Measurements from ENCODE around the gene DCLRE1B. TPM values are rescaled to one million over a fixed set of nuclear protein-coding genes. Genes with fewer than 3 reads are reported as not detected.

DCLRE1B gene
- total and polyA plus RNA-seq, 11 donors, result 0.38 to 6.0 (median 2.2) TPM

- Histone ChIP-seq H3K9me3 (no peaks in the 10 kb centered on the region), H3K27me3 (no peaks in the 10 kb centered on the region), H3K4me1 (peaks cover 0 to 38% (median 0%) of the 10 kb centered on the region in 12 donors), H3K4me3 (peak within 1 kb of the TSS in 4 of 12 donors; percentile 7 to 55 (median 14)), H3K36me3 (no peaks in the 10 kb centered on the region), H3K27ac (peak within 1 kb of the TSS in 4 of 12 donors; percentile 6 to 91 (median 44))
- WGBS, 4 donors, result 68 to 83% (median 78%) methylated on average over 4 of the region's 4 CpGs
- intact Hi-C loops (cut with DNase I), result no loop called here
- ATAC-seq, result peak in 3 of 4 donors; percentile 70 to 86 (median 85)
- no peak for TF ChIP-seq POLR2A (IDR thresholded peaks at IDR 0.05)
- TF ChIP-seq CTCF (IDR thresholded peaks at IDR 0.05), result no peak
- DNase-seq, result peak in 3 of 5 donors; percentile 27 to 36 (median 30)
These were observed 33.5 kb upstream of the DCLRE1B start, which contains the start of gene PTPN22 for GRCh38 chr1:113871597-113872113. Gene PTPN22, minus strand, starts transcription at chr1:113871712.

- ATAC-seq, result peak in 3 of 4 donors; percentile 42 to 58 (median 53)
- peak overlapping the region in 4 of 12 donors; percentile 6 to 91 (median 44) for H3K27ac ChIP-seq
- intact Hi-C loops (cut with DNase I), result no loop called here
These were observed 32.7 kb upstream of the DCLRE1B start for GRCh38 chr1:113872219-113872935.

GRCh38 chr1:113874012-113874879 lies 30.9 kb upstream of the DCLRE1B start:
- DNase-seq (no peak), ATAC-seq (no peak)
- H3K36me3 ChIP-seq, result no peaks in the 10 kb centered on the region
- intact Hi-C loops (cut with DNase I), result no loop called here
- H3K9me3 ChIP-seq, result no peaks in the 10 kb centered on the region
- no peak for TF ChIP-seq CTCF (IDR thresholded peaks at IDR 0.05)
- TF ChIP-seq POLR2A (IDR thresholded peaks at IDR 0.05), result no peak
- no peaks in the 10 kb centered on the region for H3K27me3 ChIP-seq
- WGBS, 4 donors, result 73 to 81% (median 78%) methylated on average over 1 of the region's 1 CpG
- H3K4me1 ChIP-seq, result peaks cover 0 to 35% (median 0%) of the 10 kb centered on the region in 12 donors
- no peak overlapping the region for H3K4me3 ChIP-seq
- peak overlapping the region in 1 of 12 donors; percentile 91 for H3K27ac ChIP-seq

More at GRCh38 chr1:113872219-113872935, 32.7 kb upstream of the DCLRE1B start:
- DNase-seq, result no peak
- H3K4me3 ChIP-seq, result peak overlapping the region in 1 of 12 donors; percentile 55
- H3K4me1 ChIP-seq, result peaks cover 0 to 38% (median 0%) of the 10 kb centered on the region in 12 donors
- TF ChIP-seq POLR2A (IDR thresholded peaks at IDR 0.05) (no peak), CTCF (IDR thresholded peaks at IDR 0.05) (no peak)
- no peaks in the 10 kb centered on the region for H3K27me3 ChIP-seq
- H3K36me3 ChIP-seq, result no peaks in the 10 kb centered on the region
- no peaks in the 10 kb centered on the region for H3K9me3 ChIP-seq

- Histone ChIP-seq H3K9me3 (no peaks in the 10 kb centered on the region), H3K4me3 (no peak overlapping the region), H3K4me1 (peaks cover 0 to 45% (median 0%) of the 10 kb centered on the region in 12 donors), H3K36me3 (no peaks in the 10 kb centered on the region), H3K27ac (no peak overlapping the region), H3K27me3 (no peaks in the 10 kb centered on the region)
- ATAC-seq (no peak), DNase-seq (no peak)
- TF ChIP-seq POLR2A (IDR thresholded peaks at IDR 0.05) (no peak), CTCF (IDR thresholded peaks at IDR 0.05) (no peak)
- WGBS, 4 donors, result 69 to 80% (median 77%) methylated on average over 2 of the region's 2 CpGs
- intact Hi-C loops (cut with DNase I), result no loop called here
These were observed 29.4 kb upstream of the DCLRE1B start for GRCh38 chr1:113875714-113876113.

All from heart left ventricle (tissue), 16 donors.